HL-60/S4 treated with phorbol 12-myristate 13-acetate at 8.2 ng/mL for 4 days and 3 days (cell line): ENCODE results near the gene DNA2.
"Not testable (repeated sequence)": the region's sequence is repeated elsewhere in the genome, so short reads cannot be mapped to it uniquely, and the experiment has no call there.

Experiments used
- in situ Hi-C: fragments of 300-500 bp; cut with MboI; formaldehyde crosslinking; loops from 2 replicates; pipeline ENCODE4 v1.15.0; 2022; ENCODE audit warnings: low sequenced_read_pairs

The DNA2 gene, protein sequence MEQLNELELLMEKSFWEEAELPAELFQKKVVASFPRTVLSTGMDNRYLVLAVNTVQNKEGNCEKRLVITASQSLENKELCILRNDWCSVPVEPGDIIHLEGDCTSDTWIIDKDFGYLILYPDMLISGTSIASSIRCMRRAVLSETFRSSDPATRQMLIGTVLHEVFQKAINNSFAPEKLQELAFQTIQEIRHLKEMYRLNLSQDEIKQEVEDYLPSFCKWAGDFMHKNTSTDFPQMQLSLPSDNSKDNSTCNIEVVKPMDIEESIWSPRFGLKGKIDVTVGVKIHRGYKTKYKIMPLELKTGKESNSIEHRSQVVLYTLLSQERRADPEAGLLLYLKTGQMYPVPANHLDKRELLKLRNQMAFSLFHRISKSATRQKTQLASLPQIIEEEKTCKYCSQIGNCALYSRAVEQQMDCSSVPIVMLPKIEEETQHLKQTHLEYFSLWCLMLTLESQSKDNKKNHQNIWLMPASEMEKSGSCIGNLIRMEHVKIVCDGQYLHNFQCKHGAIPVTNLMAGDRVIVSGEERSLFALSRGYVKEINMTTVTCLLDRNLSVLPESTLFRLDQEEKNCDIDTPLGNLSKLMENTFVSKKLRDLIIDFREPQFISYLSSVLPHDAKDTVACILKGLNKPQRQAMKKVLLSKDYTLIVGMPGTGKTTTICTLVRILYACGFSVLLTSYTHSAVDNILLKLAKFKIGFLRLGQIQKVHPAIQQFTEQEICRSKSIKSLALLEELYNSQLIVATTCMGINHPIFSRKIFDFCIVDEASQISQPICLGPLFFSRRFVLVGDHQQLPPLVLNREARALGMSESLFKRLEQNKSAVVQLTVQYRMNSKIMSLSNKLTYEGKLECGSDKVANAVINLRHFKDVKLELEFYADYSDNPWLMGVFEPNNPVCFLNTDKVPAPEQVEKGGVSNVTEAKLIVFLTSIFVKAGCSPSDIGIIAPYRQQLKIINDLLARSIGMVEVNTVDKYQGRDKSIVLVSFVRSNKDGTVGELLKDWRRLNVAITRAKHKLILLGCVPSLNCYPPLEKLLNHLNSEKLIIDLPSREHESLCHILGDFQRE

GRCh38 chr10:68471586-68472408 is at the start of gene DNA2:
Gene DNA2, minus strand, starts transcription at chr10:68471973. Its CDS starts 109 bp downstream, at chr10:68471864.
- in situ Hi-C loops, result no loop called here

DNA sequence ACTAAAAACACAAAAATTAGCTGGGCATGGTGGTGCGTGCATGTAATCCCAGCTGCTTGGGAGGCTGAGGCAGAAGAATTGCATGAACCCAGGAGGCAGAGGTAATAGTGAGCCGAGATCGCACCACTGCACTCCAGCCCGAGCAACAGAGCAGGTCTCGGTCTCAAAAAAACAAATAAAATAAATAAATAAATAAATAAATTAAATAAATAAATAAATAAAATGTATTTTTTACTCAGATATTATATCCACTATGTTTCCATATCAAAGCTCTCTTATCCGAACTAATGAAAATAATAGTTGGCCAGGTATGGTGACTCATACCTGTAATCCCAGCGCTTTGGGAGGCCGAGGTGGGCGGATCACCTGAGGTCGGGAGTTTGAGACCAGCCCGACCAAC is 46.8 kb upstream of the DNA2 start:
- in situ Hi-C loops, result not testable (repeated sequence)

DNA sequence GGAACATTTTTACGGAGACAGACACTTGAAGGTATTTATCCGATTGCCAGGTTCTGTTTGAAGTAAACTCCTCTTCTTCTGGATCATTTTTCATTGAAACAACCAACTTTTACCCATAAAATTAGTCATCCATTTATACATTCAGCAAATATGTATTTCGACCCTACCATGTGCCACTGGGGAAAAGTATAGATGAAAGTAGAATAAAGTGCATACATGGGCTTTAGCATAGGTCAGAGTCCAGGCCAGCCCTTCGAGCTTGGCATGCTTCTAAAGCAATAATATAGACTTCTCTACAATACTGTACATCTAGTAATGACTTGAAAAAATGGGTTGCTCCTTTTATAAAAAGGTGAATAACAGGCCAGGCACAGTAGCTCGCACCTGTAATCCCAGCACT is 45.4 kb upstream of the DNA2 start:
- in situ Hi-C loops, result no loop called here

- in situ Hi-C loops, result no loop called here
Observed at GRCh38 chr10:68516766-68517165, 45.0 kb upstream of the DNA2 start.

GRCh38 chr10:68516216-68516615 is 44.4 kb upstream of the DNA2 start:
- in situ Hi-C loops, result not testable (repeated sequence)

DNA sequence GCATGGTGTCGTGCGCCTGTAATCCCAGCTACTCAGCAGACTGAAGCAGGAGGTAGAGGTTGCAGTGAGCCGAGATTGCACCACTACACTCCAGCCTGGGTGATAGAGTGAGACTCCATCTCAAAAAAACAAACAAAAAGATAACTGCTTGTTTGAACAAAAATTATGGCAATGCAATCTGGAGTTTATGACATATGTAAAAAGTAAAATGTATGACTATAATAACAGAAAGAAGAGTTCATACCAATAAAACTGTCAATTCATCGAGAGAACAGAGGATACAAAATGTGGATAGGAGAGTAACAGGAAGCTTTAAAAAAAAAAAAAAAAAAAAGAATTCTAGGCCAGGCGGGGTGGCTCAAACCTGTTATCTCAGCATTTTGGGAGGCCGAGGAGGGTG is 36.3 kb upstream of the DNA2 start:
- in situ Hi-C loops, result no loop called here

DNA sequence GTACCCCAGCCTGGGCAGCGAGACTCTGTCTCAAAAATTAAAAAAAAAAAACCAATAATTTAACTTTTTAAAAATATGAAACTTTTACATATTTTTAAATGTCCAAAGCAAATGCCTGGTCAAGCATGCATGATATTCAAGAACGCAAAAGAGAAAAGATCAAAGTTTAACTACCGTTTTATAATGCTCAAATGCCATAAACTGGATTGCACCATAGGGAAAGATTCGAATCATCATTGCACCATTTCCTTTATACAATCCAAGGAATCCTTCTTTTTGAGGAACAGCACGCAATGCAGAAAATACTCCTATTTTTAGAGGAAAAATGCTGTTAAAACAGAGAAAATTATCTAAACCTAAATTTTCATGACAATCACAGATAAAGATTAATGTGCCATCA is 34.6 kb upstream of the DNA2 start:
- in situ Hi-C loops, result no loop called here

DNA sequence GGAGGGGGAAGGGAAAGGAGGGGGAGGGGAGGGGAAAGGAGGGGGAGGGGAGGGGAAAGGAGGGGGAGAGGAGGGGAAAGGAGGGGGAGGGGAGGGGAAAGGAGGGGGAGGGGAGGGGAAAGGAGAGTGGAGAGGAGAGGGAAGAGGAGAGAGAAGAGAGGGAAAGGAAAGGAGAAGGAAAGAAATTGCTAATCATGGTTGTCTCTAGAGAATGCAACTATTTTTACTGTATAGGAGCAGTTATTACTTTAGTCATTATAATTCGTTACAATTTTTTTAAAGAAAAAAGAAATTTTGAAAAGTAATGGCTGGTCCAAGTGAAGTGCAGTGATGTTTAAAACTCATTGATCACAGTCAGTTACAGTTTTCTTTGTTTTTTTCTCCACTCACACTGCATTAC is 31.1 kb upstream of the DNA2 start:
- in situ Hi-C loops, result no loop called here

- in situ Hi-C loops, result no loop called here
Observed at GRCh38 chr10:68501691-68502090, 29.9 kb upstream of the DNA2 start.

DNA sequence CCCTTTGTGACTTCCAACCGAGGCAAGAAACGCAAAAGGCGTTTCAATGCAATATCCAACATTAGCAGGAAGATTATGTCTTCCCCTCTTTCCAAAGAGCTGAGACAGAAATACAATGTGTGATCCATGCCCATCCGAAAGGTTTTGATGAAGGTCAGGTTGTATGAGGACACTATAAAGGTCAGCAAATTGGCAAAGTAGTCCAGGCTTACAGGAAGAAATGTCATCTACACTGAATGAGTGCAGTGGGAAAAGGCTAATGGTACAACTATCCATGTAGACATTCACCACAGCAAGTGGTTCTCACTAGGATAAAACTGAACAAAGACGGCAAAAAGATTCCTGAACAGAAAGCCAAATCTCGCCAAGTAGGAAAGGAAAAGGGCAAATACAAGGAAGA is 27.8 kb upstream of the DNA2 start:
- in situ Hi-C loops, result no loop called here

GRCh38 chr10:68496072-68496471 is 24.3 kb upstream of the DNA2 start:
- in situ Hi-C loops, result no loop called here

DNA sequence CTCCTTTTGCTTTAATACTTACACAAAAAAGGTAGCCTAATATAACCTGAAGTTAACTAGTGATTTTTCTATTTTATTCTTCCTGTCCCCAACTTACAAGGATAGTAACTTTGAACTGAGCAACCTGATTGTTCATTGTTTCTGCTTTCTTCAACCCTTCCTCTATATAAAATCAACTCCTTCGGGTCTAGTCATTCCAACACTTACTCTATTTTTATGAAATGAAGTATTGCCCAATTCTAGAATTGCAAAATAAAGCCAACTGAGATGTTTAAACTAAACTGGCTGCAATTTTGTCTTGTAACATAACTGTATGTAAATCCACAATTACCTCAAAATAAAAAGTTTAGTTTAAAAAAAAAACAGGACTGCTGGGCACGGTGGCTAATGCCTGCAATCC is 20.3 kb upstream of the DNA2 start:
- in situ Hi-C loops, result no loop called here

DNA sequence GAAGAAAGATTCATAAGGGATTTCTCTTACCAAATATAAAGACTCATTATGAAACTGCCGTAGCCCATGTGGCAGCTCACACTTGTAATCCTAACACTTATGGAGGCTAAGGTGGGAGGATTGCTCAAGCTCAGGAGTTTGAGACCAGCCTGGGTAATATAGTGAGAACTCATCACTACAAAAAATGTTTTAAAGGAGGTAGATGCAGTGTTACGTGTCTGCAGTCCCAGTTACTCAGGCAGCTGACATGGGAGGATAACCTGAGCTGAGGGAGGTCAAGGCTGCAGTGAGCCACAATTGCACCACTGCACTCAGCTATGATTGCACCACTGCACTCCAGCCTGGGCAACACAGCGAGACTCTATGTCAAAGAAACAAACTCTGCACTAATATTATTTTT is 18.1 kb upstream of the DNA2 start:
- in situ Hi-C loops, result no loop called here

DNA sequence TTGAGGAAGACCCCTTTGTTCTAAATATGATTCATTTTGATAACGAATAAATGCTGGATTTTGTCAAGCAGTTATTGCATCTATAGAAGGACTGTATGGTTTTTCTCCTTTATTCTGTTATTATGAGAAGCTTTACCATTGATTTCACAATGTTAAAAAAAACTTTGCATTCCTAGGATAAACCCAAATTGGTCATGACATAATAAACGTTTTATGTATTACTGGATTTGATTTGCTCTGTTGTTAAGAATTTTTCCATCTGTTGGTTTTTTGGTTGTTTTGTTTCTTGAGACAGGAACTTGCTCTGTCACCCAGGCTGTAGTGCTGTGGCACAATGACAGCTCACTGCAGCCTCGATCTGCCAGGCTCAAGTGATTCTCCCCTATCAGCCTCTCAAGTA is 2.2 kb upstream of the DNA2 start:
- in situ Hi-C loops, result no loop called here

DNA sequence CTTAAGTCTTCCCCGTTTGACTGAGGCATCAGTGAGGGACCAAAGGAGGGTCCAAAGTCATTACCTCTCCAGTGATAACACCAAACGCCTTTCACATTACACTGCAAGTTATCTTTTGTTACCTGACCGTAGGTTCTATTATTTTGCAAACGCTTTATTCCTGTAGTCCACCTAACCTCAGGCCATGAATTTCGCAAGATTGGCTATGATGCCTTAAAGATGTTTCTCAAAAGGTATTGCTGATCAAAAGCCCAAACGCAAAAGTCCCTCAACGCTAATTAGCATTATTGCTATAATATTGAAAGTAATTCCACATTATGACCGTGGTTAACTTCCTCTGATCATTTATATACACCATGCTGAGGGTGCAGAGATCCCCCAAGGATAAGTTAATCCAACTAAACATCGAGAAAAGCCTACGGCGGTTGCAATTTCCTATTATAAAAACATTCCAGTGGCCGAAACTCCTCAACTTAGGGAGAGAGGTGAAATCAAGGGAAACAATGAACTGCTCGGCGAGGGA is 649 bp downstream of the DNA2 start:
- in situ Hi-C loops, result no loop called here

- in situ Hi-C loops, result no loop called here
Observed at GRCh38 chr10:68470300-68470699, 1.5 kb downstream of the DNA2 start.

DNA sequence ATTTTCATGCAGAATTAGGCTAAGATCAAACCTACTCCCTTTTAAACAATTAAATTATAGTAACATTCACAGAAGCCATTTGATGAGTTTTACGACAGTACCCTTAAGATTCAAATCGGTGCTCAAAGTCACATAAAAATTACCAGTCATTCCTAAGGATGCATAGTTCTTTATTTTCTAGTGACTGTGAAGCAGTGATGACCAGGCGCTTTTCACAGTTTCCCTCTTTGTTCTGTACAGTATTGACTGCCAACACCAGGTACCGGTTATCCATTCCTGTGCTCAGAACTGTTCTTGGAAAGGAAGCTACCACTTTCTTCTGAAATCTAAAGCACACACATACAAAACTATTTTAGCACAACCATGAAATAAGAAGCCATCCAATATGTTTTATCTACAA is 1.9 kb downstream of the DNA2 start:
- in situ Hi-C loops, result no loop called here

GRCh38 chr10:68464729-68465128 is 7.0 kb downstream of the DNA2 start:
- in situ Hi-C loops, result not testable (repeated sequence)

DNA sequence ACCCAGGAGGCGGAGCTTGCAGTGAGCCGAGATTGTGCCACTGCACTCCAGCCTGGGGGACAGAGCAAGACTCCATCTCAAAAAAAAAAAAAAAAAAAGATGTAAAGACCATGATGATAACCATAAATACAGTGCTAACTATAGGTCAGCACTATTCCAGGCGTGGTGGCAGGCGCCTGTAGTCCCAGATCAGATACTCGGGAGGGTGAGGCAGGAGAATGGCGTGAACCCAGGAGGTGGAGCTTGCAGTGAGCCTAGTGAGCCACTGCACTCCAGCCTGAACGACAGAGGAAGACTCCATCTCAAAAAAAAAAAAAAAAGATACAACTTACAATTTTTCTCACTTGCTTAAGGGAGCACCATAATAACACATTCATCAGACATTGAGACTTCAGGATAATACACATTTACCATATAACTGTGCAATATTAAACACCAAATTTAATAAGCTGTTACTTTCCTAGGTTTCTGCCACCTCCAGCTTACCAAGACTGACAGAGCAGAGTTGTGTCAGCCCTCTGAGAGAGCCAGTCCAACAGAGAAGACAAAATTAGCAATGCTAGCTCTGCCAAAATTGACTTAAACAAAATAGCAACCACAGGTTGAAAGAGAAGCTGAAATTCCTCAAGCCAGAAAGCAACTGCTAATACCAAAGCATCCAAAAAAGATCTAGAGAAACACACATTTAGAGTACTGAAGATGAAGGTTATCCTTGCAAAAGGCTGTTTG is 8.2 kb downstream of the DNA2 start:
- in situ Hi-C loops, result no loop called here

DNA sequence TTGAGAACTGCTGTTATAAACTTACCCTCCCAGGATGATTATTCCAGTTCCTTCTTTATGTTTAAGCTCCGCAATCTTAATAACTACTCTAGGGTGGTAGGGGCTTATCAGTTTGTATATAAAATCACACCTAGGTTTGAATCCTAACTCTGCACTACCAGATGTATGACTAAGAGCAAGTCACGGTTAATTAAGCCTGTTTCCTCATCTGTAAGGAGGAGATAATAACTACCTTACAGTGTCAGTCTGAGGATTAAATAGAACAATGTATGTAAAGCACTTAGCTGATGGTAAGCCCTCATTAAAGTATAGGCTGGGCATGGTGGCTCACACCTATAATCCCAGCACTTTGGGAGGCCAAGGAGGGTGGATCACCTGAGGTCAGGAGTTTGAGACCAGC is 9.2 kb downstream of the DNA2 start:
- in situ Hi-C loops, result no loop called here
